T47D (cell line): ENCODE measurements around the gene FXYD3.
A peak's percentile ranks its signal among the peaks of the same experiment; 100 is the strongest.

Experiments used
- DNase-seq, 2 experiments: peaks; one replicate each; pipeline versions ENCODE4 v3.0.0 to v3.0.0-alpha.2; 2011 to 2012; ENCODE audit warnings: low read depth in 1 of 2, low spot score in 1 of 2
- JUND ChIP-seq: IDR thresholded peaks from 2 replicates; pipeline ENCODE4 v1.6.1; 2012; ENCODE audit warnings: low read depth
- in situ Hi-C: cut with HindIII; loops from 2 replicates; pipeline ENCODE4 v1.10.0; 2016; ENCODE audit warnings: low sequenced_read_pairs, low pct_unique_long_range_greater_than_20kb

FXYD3 gene

DNA sequence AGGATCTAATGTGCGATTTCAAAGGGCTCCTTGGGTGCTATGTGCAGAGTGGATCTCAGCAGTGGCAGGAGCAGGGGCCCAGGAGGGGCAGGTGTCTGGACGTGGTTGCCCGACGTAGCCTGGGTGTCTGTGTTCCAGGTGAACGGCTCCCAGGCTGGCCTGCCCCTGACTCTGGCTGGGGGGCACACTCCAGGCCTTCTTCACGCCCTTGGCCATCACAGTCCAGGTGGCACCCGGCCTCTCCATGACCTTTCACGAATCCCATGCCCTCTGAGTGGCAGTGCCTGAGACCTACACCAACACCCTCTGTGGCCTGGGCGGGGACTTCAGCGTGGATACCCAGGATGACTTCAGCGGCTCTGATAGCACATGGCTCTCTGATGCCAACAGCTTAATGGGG is 11.3 kb upstream of the FXYD3 start:
- in situ Hi-C loops = no loop called here
- TF ChIP-seq JUND = no peak
- DNase-seq = no peak

DNA sequence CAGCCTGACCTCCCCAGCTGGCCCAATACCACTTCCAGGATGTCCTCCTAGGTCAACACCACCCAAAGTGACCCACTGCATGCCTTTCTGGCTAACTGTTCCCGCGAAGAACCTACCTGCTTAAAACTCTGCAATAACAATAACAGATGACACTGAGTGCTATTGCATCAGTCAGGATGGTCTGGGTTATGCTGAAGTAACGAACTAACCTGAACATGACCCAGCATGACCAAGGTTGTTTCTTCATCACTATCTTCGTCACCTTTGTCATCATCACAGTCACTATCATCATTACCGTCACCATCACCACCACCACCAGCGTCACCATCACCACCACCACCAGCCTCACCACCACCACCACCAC is 10.6 kb upstream of the FXYD3 start:
- in situ Hi-C loops = no loop called here
- no peak for DNase-seq
- TF ChIP-seq JUND = no peak

- TF ChIP-seq JUND = no peak
- in situ Hi-C loops = no loop called here
- no peak for DNase-seq
Observed at GRCh38 chr19:35105411-35106290, 10.0 kb upstream of the FXYD3 start.

DNA sequence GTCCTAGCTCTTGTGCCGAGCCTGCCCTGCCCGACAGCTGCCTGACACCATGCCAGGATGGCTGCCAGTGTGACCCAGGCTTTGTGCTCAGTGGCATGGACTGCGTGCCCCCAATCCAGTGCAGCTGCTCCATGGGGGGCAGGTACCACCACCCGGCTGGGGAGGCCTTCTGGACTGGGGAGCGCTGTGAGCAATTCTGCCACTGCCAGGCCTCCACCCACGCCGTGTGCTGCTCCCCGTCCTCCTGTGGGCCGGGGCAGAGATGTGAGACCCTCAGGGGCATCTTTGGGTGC is 9.4 kb upstream of the FXYD3 start:
- DNase-seq = no peak
- no peak for TF ChIP-seq JUND
- in situ Hi-C loops = no loop called here

DNA sequence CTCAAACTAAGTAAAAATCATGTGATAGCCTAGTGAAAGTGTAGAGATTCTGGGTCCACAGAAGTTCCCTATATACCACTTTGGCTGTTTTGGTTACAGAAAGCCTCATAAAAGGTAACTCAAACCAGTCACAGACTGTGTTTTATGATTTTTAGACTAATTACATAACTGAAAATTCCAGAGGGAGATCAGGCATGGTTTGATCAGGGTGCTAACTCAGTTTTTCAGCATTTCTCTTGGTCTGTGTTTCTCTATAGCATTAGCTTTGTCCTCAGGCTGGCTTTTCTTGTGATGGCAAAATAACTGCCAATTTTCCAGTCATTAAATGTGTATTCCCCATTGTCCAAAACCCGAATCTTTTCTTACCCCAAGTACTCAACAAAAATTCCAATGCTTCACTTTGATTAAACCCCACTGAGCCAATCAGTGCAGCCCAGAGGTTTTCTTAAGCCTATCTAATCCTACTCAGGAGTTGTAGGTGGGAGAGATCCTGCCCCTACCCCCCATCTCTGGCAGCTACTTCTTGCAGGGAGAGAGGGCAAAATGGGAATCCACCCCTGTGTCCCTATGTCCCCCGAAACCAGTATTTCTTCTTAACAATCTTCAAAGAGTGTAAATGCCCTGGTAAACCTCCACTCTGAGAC is 8.6 kb upstream of the FXYD3 start:
- DNase-seq = no peak
- in situ Hi-C loops = no loop called here
- no peak for TF ChIP-seq JUND

DNA sequence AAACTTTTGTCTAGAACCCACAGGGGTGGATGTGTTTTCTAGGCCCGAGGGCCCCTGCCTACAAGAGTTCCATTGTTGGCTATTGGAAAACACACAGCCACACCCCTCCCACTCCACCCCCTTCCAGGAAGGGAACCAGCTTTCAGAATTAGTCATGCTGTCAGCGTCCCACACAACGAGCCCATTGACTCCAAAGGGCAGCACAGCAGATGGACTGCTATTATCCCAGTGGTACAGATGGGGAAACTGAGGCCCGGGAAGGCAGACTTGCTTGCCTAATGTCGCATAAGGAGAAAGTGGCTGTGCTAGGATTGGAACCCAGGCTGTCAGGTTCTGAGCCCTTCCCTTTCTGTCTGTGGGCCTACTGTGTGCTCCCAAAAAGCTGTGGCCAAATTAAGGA is 8.1 kb upstream of the FXYD3 start:
- DNase-seq = no peak
- in situ Hi-C loops = no loop called here
- no peak for TF ChIP-seq JUND

- in situ Hi-C loops = no loop called here
- TF ChIP-seq JUND = no peak
- no peak for DNase-seq
Observed at GRCh38 chr19:35108730-35109129, 6.9 kb upstream of the FXYD3 start.

DNA sequence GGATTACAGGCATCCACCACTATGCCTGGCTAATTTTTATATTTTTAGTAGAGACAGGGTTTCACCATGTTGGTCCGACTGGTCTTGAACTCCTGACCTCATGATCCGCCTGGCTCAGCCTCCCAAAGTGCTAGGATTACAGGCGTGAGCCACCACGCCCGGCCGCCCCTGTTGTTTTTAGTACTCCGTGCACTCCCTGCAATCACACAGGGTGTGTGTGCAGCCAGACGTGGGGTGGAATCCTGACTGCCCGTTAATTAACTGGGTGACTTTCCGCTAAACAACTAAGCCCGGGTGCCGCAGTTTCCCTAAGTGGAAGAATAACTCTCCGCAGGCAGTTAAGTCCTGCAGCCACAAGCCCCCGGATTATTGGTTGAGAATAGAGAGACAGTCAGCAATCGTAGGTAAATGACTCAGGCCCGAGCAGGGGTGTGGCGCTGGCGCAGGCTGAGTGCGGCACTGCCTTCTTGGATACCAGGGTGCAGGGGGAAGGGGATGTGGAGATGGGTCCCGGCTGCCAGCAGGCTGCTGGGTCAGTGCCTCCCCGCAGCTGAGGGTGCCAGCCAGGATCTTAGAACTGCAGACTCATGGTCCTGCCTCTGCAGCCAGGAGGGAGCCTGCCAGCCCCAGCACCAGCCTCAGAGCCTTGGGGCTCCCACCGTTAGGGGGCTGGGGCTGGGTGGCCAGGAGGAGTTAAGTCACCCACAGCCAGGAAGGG is 6.1 kb upstream of the FXYD3 start:
- DNase-seq = no peak
- in situ Hi-C loops = no loop called here

DNA sequence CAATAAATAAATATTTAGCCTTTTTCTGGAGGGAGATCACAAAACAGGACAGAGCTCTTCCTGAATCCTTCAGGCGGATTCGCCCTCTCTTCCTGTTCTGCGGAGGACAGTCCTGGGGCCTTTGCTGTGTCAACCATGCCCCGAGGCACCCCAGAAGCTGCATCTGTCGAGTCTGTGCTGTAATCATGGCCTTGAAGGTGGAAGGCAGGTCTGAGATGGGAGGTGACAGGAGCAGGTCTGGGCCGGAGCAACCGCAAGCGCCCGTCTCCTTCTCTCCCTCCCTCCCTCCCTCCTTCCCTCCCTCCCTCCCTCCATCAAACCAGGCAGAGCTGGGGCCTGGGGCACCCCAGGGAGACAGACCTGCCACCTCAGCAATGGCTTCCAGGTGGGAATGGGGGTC is 4.6 kb upstream of the FXYD3 start:
- TF ChIP-seq JUND = no peak
- in situ Hi-C loops = no loop called here
- DNase-seq = no peak

More for the DNA sequence above, 6.1 kb upstream of the FXYD3 start:
- TF ChIP-seq JUND = no peak

DNA sequence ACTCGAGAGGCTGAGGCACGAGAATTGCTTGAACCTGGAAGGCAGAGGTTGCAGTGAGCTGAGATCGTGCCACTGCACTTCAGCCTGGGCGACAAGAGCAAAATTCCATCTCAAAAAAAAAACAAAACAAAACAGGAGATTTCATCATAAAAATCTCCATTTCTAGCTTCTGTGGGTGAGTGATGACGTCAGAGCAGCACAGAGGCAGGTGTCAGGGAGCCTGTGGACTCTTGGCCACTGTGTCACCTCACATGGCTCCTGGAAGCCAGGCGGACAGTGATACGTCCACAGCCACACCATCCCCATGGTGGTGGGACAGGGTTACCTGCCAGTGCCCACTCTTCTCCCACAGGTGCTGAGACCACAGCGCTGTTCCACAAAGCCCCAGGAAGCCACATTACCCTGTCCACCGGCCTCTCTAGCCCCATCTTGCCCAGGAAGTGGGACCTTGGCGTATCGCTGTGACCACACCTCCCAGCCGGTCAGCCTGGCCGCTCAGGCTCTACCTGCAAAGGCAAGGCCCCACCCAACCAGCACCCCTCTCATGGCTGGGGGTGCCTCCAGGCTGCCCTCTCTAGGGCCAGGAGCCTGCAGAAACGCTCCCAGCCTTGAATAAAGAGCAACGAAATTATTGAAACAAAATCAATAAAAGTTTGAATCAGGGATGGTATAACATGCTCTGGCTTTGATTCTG is 2.5 kb upstream of the FXYD3 start:
- no peak for DNase-seq
- TF ChIP-seq JUND = no peak
- in situ Hi-C loops = no loop called here

- peak; percentile 62 to 64 for DNase-seq
- no peak for TF ChIP-seq JUND
- in situ Hi-C loops = no loop called here
Observed at GRCh38 chr19:35114353-35115176, 1.1 kb upstream of the FXYD3 start.
